ENCODE measurements around the gene R3HDM2. TPM values are rescaled to one million over a fixed set of nuclear protein-coding genes. Genes with fewer than 3 reads are reported as not detected.
"Not testable (repeated sequence)": the region's sequence is repeated elsewhere in the genome, so short reads cannot be mapped to it uniquely, and the experiment has no call there.

Gene R3HDM2
- total RNA-seq, 1 donor, result 22.3 TPM

GRCh38 chr12:57319678-57320469 is 111.0 kb downstream of the R3HDM2 start:
- no peak overlapping the region for H3K4me3 ChIP-seq (ENCODE audit: low read depth, low read length)
- DNase-seq (ENCODE audit: low read depth), result peak; percentile 25
- TF ChIP-seq CTCF (IDR thresholded peaks at IDR 0.05; ENCODE audit: insufficient read depth, low read length), result no peak

GRCh38 chr12:57315681-57316080 is 115.2 kb downstream of the R3HDM2 start:
- no peak overlapping the region for H3K4me3 ChIP-seq (ENCODE audit: low read depth, low read length)
- no peak for TF ChIP-seq CTCF (IDR thresholded peaks at IDR 0.05; ENCODE audit: insufficient read depth, low read length)
- no peak for DNase-seq (ENCODE audit: low read depth)

- DNase-seq (ENCODE audit: low read depth); H3K4me3 ChIP-seq (ENCODE audit: low read depth, low read length): not testable (repeated sequence)
These were observed 118.6 kb downstream of the R3HDM2 start for GRCh38 chr12:57312287-57312686.

GRCh38 chr12:57309420-57309819 is 121.4 kb downstream of the R3HDM2 start:
- DNase-seq (ENCODE audit: low read depth), result peak; percentile 45
- no peak for TF ChIP-seq CTCF (IDR thresholded peaks at IDR 0.05; ENCODE audit: insufficient read depth, low read length)
- no peak overlapping the region for H3K4me3 ChIP-seq (ENCODE audit: low read depth, low read length)

- TF ChIP-seq CTCF (IDR thresholded peaks at IDR 0.05; ENCODE audit: insufficient read depth, low read length), result no peak
- H3K4me3 ChIP-seq (ENCODE audit: low read depth, low read length), result no peak overlapping the region
- no peak for DNase-seq (ENCODE audit: low read depth)
These were observed 129.8 kb downstream of the R3HDM2 start for GRCh38 chr12:57300961-57301584.

- DNase-seq (ENCODE audit: low read depth), result peak; percentile 21
- no peak for TF ChIP-seq CTCF (IDR thresholded peaks at IDR 0.05; ENCODE audit: insufficient read depth, low read length)
These were observed 131.3 kb downstream of the R3HDM2 start for GRCh38 chr12:57299514-57300016.

GRCh38 chr12:57296291-57296690 is 134.6 kb downstream of the R3HDM2 start:
- DNase-seq (ENCODE audit: low read depth), result no peak
- no peak for TF ChIP-seq CTCF (IDR thresholded peaks at IDR 0.05; ENCODE audit: insufficient read depth, low read length)
- no peak overlapping the region for H3K4me3 ChIP-seq (ENCODE audit: low read depth, low read length)

More at GRCh38 chr12:57299514-57300016, 131.3 kb downstream of the R3HDM2 start:
- H3K4me3 ChIP-seq (ENCODE audit: low read depth, low read length), result no peak overlapping the region

GRCh38 chr12:57282073-57282472 is 148.8 kb downstream of the R3HDM2 start:
- DNase-seq (ENCODE audit: low read depth); H3K4me3 ChIP-seq (ENCODE audit: low read depth, low read length): not testable (repeated sequence)
